Measurements from ENCODE around the gene TRAF7.

DNA sequence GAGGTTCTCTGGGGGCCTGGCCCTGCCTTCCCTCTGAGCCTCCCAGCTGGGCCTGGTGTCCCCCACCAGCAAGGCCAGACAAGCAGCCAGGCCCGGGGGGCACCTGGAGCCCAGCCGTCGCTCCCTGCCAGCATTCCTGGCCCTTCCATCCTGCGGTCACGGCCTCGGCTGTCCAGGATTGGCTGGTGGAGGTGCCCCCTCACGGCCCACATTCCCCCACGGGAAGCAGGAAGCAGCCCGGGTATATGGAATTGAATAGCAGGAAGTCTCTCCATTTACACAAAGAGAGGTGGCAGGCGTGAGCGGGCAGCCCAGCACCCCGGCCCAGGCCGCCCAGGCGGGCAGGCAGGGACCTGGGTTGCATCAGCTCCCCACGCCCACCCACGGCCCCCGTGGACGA lies 14.5 kb downstream of the TRAF7 start:
- TF ChIP-seq POLR2A (IDR thresholded peaks at IDR 0.05): no peak
- TF ChIP-seq, protein P1, sequence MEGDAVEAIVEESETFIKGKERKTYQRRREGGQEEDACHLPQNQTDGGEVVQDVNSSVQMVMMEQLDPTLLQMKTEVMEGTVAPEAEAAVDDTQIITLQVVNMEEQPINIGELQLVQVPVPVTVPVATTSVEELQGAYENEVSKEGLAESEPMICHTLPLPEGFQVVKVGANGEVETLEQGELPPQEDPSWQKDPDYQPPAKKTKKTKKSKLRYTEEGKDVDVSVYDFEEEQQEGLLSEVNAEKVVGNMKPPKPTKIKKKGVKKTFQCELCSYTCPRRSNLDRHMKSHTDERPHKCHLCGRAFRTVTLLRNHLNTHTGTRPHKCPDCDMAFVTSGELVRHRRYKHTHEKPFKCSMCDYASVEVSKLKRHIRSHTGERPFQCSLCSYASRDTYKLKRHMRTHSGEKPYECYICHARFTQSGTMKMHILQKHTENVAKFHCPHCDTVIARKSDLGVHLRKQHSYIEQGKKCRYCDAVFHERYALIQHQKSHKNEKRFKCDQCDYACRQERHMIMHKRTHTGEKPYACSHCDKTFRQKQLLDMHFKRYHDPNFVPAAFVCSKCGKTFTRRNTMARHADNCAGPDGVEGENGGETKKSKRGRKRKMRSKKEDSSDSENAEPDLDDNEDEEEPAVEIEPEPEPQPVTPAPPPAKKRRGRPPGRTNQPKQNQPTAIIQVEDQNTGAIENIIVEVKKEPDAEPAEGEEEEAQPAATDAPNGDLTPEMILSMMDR (IDR thresholded peaks at IDR 0.05): no peak

Data from ovary (tissue), 3 donors.